ENCODE measurements around the gene CDK4. TPM values are rescaled to one million over a fixed set of nuclear protein-coding genes. Genes with fewer than 3 reads are reported as not detected.

Gene CDK4
- total and polyA plus RNA-seq, 2 of the 4 experiments (the other 2 are of a cell fraction), result 261 to 297 TPM

GRCh38 chr12:57793920-57794319, 41.8 kb upstream of the CDK4 start:
- Histone ChIP-seq H4K8ac (ENCODE audit: low read depth in 2 of 2, low read length in 2 of 2) (no peak overlapping the region), H3K18ac (ENCODE audit: low read depth, low read length) (no peak overlapping the region), H3K4me2 (ENCODE audit: low read depth, low read length) (peak overlapping the region; percentile 44; the same call in 1 of the 2 replicates), H2AFZ (replicated peaks; ENCODE audit: low read length, poor library complexity) (no peak overlapping the region), H3K9me1 (ENCODE audit: insufficient read depth, low read length) (no peaks in the 10 kb centered on the region), H3K27ac (ENCODE audit: insufficient read depth, low read length) (no peak overlapping the region), H3K4ac (ENCODE audit: low read depth, low read length) (no peak overlapping the region), H2BK20ac (ENCODE audit: low read depth, low read length) (no peak overlapping the region), H2BK5ac (ENCODE audit: low read depth, low read length, poor library complexity, severe bottlenecking) (peak overlapping the region; percentile 67), H2AK9ac (replicated peaks; ENCODE audit: low read depth, low read length, poor library complexity) (no peak overlapping the region), H3K27me3 (ENCODE audit: control insufficient read depth, insufficient read depth, low read length) (no peaks in the 10 kb centered on the region), H3K14ac (replicated peaks; ENCODE audit: low read depth, low read length) (no peak overlapping the region), H3K23ac (ENCODE audit: low read depth, low read length) (peak overlapping the region; percentile 81), H2BK120ac (ENCODE audit: low read depth, low read length) (no peak overlapping the region), H4K91ac (ENCODE audit: insufficient read depth, low read depth, low read length) (no peak overlapping the region), H3K4me3 (ENCODE audit: insufficient read depth, low read depth, low read length) (no peak overlapping the region), H4K5ac (ENCODE audit: low read depth, low read length) (no peak overlapping the region), H3K9ac (ENCODE audit: low read depth, low read length) (no peak overlapping the region), H3K36me3 (ENCODE audit: control insufficient read depth, insufficient read depth, low read length) (peaks cover 36% of the 10 kb centered on the region), H3K56ac (ENCODE audit: extremely low read depth, insufficient read depth, low read length) (no peak overlapping the region), H2BK15ac (ENCODE audit: low read depth, low read length) (no peak overlapping the region), H3K4me1 (ENCODE audit: control insufficient read depth, insufficient read depth, low read length) (peaks cover 2% of the 10 kb centered on the region; the same call in 1 of the 2 replicates), H2AK5ac (ENCODE audit: low read depth, low read length) (no peak overlapping the region), H4K20me1 (ENCODE audit: insufficient read depth, low read length) (peaks cover 3% of the 10 kb centered on the region; the same call in 1 of the 2 replicates), H3K79me1 (ENCODE audit: low read depth in 1 of 2, low read length in 2 of 2) (peaks cover 21 to 23% of the 10 kb centered on the region in 2 experiments), H3K9me3 (ENCODE audit: control insufficient read depth, insufficient read depth, low read length) (no peaks in the 10 kb centered on the region)
- CTCF ChIA-PET, result interaction anchor here (1.3 kb wide), 1 partner anchor 9 kb away, joined by 3 read pairs; no protein-coding TSS in a partner anchor
- dilution Hi-C loops (cut with HindIII; ENCODE audit: low sequenced_read_pairs, unreplicated experiment) (no loop called here), in situ Hi-C loops (cut with MboI; ENCODE audit: low sequenced_read_pairs) (no loop called here), intact Hi-C loops (cut with micrococcal nuclease) (no loop called here)
- POLR2A ChIA-PET (ENCODE audit: unreplicated experiment), result interaction anchor here (1.2 kb wide), 1 partner anchor 11 kb away, joined by 4 read pairs; the partner anchor contains the start of gene TSFM
- TF ChIP-seq CEBPB (IDR thresholded peaks at IDR 0.05; ENCODE audit: low read depth, low read length), result peak; percentile 72
- no peak for TF ChIP-seq MAZ (IDR thresholded peaks at IDR 0.05; ENCODE audit: borderline replicate concordance, low read depth, low read length)
- TF ChIP-seq CTCF (conservative IDR thresholded peaks at IDR 0.05; ENCODE audit: low read depth, low read length), result no peak
- no peak for TF ChIP-seq NFE2L2 (IDR thresholded peaks at IDR 0.05; ENCODE audit: low read depth, low read length)
- TF ChIP-seq FOS (IDR thresholded peaks at IDR 0.05; ENCODE audit: low read depth, low read length), result peak; percentile 78
- no TSS peak for BruUV-seq (replicated peaks)
- WGBS, 2 experiments (ENCODE audit: extremely low coverage in 2 of 2, insufficient read length in 1 of 2), result 0% methylated on average over 1 of the region's 1 CpG; no CpG with 5 or more reads in 1 of the 2 experiments
- peak; percentile 91 for ATAC-seq (ENCODE audit: low read depth)
- peak; percentile 90 for DNase-seq

All from IMR-90 (cell line).